T-helper 1 cell treated with Interleukin-12 subunit alpha and Interleukin-12 subunit beta and Interleukin-4 antibody, amounts not matched to agents 30 μg/mL and 1 μg/mL, for 36 hours (primary cell): ENCODE data around the gene ESRP2.

Experiments used
- H3K27ac Mint-ChIP-seq: one replicate; pipeline ENCODE4 v1.8.0; 2021; ENCODE audit warnings: mild to moderate bottlenecking, mixed read lengths
- H3K27me3 Mint-ChIP-seq: one replicate; pipeline ENCODE4 v1.8.0; 2021; ENCODE audit warnings: low read depth, mixed read lengths
- H3K36me3 Mint-ChIP-seq: one replicate; pipeline ENCODE4 v1.8.0; 2021; ENCODE audit warnings: low read depth, mixed read lengths
- H3K4me1 Mint-ChIP-seq: one replicate; pipeline ENCODE4 v1.8.0; 2021; ENCODE audit warnings: low read depth, mixed read lengths
- H3K4me3 Mint-ChIP-seq: one replicate; pipeline ENCODE4 v1.8.0; 2021; ENCODE audit warnings: mild to moderate bottlenecking, moderate library complexity, mixed read lengths
- H3K9me3 Mint-ChIP-seq: one replicate; pipeline ENCODE4 v1.8.0; 2021; ENCODE audit warnings: mixed read lengths

Gene ESRP2

DNA sequence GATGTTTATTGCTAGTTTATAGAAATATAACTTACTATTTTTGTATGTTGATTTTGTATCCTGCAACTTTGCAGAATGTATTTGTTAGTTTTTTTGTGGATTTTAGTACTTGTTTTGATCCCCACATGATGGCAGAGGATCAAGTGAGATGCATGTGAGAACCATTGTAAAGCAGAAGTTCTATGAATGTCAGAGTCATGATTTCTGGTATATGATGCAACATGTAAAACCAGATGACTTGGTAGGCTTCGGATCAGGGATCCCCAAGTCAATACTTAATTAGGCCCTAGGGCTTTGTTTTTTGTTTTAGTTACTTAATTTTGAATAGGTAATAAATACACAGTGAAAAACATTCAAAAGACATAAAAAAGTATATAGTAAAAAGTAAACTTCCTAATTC, 45.8 kb downstream of the ESRP2 start:
- peaks cover 5% of the 10 kb centered on the region for H3K4me1 Mint-ChIP-seq
- no peaks in the 10 kb centered on the region for H3K9me3 Mint-ChIP-seq
- H3K27me3 Mint-ChIP-seq, result no peaks in the 10 kb centered on the region
- H3K27ac Mint-ChIP-seq, result no peak overlapping the region
- H3K4me3 Mint-ChIP-seq, result no peak overlapping the region
- H3K36me3 Mint-ChIP-seq, result peaks cover 39% of the 10 kb centered on the region

DNA sequence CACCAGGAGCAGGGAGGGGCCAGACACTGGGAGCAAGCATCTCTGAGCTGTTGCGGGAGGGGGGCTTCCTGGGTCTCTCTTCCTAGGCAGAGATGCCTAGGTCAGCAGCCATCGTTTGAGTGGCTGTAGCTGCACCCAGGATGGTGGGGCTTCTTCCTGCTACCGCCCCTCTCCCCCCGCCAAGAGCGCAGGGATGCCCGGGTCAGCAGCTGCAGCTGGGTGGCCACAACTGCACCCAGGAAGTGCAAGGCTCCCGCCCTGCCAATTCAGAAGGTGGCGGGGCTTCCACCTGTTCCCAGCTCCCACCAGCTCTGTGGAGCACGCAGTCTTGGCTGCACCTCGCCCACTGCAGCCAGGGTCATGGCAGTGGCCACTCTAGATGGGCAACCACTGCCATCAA, 47.8 kb downstream of the ESRP2 start:
- peaks cover 2% of the 10 kb centered on the region for H3K4me1 Mint-ChIP-seq
- H3K4me3 Mint-ChIP-seq, result no peak overlapping the region
- H3K9me3 Mint-ChIP-seq, result no peaks in the 10 kb centered on the region
- H3K27me3 Mint-ChIP-seq, result no peaks in the 10 kb centered on the region
- H3K27ac Mint-ChIP-seq, result no peak overlapping the region
- peaks cover 41% of the 10 kb centered on the region for H3K36me3 Mint-ChIP-seq

DNA sequence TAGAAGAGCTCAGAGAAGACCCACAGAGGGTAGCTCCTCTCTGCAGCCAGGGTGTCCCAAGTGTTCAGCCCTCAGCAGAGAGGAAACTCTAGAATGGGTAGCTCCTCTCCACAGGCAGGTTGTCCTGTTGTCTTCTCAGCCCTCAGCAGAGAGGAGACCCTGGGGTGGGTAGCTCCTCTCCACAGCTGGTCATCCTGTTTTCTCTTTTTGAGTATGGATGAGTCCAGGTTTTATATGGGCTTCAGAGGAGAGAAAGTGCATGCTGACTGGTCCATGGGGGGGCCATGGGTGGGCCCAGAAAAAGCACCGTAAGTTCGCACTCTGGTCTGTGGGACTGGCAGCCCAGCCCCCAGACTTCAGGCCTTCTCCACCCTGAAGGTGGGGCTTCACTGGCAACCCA, 48.4 kb downstream of the ESRP2 start:
- peaks cover 4% of the 10 kb centered on the region for H3K4me1 Mint-ChIP-seq
- peaks cover 40% of the 10 kb centered on the region for H3K36me3 Mint-ChIP-seq
- H3K9me3 Mint-ChIP-seq, result no peaks in the 10 kb centered on the region
- H3K4me3 Mint-ChIP-seq, result no peak overlapping the region
- H3K27ac Mint-ChIP-seq, result no peak overlapping the region
- H3K27me3 Mint-ChIP-seq, result no peaks in the 10 kb centered on the region

DNA sequence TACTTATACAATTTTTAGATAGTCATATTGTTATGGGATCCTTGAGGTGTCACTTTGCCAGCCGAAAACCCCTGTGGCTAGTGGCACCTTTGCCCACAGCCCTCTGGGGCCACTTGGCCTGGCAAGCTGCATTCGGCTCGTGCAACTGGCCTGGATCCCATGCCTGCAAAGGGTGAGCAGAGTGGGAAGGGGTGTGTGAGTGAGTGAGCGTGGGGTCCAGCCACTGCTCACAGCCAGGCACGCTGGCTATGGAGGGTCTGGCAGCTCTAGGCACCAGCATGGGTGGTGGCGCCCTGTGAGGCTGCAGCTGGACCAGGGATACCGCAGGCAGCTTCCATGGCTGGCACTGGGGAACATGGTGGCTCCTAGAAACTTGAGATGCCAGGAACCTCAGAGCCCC, 49.0 kb downstream of the ESRP2 start:
- peaks cover 4% of the 10 kb centered on the region for H3K4me1 Mint-ChIP-seq

DNA sequence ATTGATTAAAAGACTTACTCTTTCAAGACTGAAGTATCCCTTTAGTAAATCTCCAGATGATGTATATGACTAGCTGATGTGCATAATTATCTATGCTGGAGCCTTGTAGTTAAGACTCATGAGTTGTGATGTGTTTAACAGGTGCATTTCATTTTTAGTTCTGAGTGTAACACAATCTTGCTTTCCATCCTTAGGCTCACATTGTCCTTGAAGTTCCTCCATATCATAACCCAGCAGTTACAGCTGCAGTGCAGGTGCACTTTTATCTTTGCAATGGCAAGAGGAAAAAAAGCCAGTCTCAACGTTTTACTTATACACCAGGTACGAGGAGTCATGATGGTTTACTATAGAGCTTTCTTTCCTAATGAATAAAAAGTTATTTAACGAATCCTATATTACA, 52.9 kb downstream of the ESRP2 start:
- peaks cover 53% of the 10 kb centered on the region for H3K36me3 Mint-ChIP-seq

More for the DNA sequence above, 49.0 kb downstream of the ESRP2 start:
- H3K36me3 Mint-ChIP-seq, result peaks cover 41% of the 10 kb centered on the region
- no peak overlapping the region for H3K27ac Mint-ChIP-seq
- no peak overlapping the region for H3K4me3 Mint-ChIP-seq
- no peaks in the 10 kb centered on the region for H3K27me3 Mint-ChIP-seq
- H3K9me3 Mint-ChIP-seq, result no peaks in the 10 kb centered on the region

DNA sequence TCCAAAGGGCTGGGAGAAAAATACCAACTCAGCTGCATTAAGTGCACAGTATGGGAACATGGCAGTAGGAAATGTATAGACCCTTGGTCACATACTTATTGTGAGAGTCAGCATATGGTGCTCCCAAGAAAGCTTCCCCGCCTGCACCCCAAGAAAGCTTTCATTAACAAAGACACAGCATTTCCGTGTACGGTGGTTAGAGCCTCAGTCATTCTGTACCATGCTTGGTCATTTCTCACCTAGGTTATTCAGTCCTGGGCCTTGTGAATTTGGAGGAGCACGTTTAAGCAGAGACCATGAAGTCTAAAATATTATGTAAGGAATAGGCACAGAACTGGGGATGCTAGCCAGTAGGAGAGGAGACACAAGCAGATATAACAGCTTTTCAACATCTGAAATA, 56.1 kb downstream of the ESRP2 start:
- H3K36me3 Mint-ChIP-seq, result peaks cover 57% of the 10 kb centered on the region
- H3K4me1 Mint-ChIP-seq, result peaks cover 12% of the 10 kb centered on the region
- no peak overlapping the region for H3K4me3 Mint-ChIP-seq
- H3K9me3 Mint-ChIP-seq, result no peaks in the 10 kb centered on the region
- no peaks in the 10 kb centered on the region for H3K27me3 Mint-ChIP-seq
- no peak overlapping the region for H3K27ac Mint-ChIP-seq

More for the DNA sequence above, 52.9 kb downstream of the ESRP2 start:
- no peaks in the 10 kb centered on the region for H3K27me3 Mint-ChIP-seq
- no peak overlapping the region for H3K27ac Mint-ChIP-seq
- no peak overlapping the region for H3K4me3 Mint-ChIP-seq
- H3K9me3 Mint-ChIP-seq, result no peaks in the 10 kb centered on the region
- H3K4me1 Mint-ChIP-seq, result peaks cover 5% of the 10 kb centered on the region

DNA sequence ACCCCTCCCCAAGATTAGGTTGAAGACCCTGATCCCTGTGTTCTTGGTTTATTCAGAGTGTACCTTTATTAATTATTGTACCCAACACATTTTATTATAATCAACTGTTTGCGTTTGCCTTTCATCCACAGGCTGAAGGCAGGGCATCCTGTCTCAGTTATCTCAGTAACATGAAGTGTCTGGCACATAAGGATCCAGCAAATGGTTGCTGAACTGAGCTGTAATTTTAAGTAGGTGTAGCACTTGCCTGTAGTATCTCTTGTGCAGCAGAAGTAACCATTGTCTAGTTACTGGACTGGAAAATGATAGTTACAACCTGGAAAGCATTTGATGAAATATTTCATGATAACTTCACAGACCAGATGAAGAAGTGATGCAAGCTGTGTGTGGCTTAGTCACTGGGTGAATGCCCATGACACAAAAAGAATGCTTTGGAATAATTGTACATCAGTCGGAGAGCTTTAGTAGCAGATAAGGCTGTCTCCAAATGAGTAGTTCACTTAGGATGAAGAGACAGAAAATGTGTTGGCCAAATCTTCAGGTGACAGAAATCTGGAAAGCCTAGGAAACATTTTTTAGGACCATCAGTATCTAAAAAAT, 56.6 kb downstream of the ESRP2 start:
- peaks cover 57% of the 10 kb centered on the region for H3K36me3 Mint-ChIP-seq
- no peaks in the 10 kb centered on the region for H3K9me3 Mint-ChIP-seq
- no peaks in the 10 kb centered on the region for H3K27me3 Mint-ChIP-seq
- no peak overlapping the region for H3K4me3 Mint-ChIP-seq
- peaks cover 13% of the 10 kb centered on the region for H3K4me1 Mint-ChIP-seq
- H3K27ac Mint-ChIP-seq, result no peak overlapping the region
